ENCODE results near the gene SUSD6. TPM values are rescaled to one million over a fixed set of nuclear protein-coding genes. Genes with fewer than 3 reads are reported as not detected.

The SUSD6 gene
- total RNA-seq, 1 experiment from 2014 or later, result 3.7 TPM

- Mint-ChIP-seq H3K4me3 (no peak overlapping the region), H3K36me3 (ENCODE audit: insufficient read depth in 1 of 3, low read depth in 3 of 3) (no peaks in the 10 kb centered on the region), H3K9me3 (no peaks in the 10 kb centered on the region), H3K27ac (no peak overlapping the region; a peak in 1 of 7 replicates), H3K27me3 (ENCODE audit: low read depth) (no peaks in the 10 kb centered on the region), H3K4me1 (peaks cover 63 to 66% of the 10 kb centered on the region in 2 experiments)
- Histone ChIP-seq H4K20me1 (ENCODE audit: control insufficient read depth, insufficient read depth, insufficient read length) (no peaks in the 10 kb centered on the region), H3K4me2 (ENCODE audit: insufficient read depth, insufficient read length, low read length) (no peak overlapping the region), H2BK5ac (ENCODE audit: insufficient read length, low read length) (no peak overlapping the region), H3K23ac (ENCODE audit: insufficient read length, low read depth, low read length) (no peak overlapping the region), H2BK20ac (ENCODE audit: low read depth, low read length, poor library complexity, severe bottlenecking) (no peak overlapping the region), H3K79me2 (ENCODE audit: insufficient read depth, low read length) (no peaks in the 10 kb centered on the region), H3K14ac (ENCODE audit: insufficient read depth, low read length) (0 out of 2 replicates have a peak overlapping the region, but pooled peaks have one; percentile 26), H2AFZ (ENCODE audit: low read length) (no peak overlapping the region), H3K27me3 (ENCODE audit: insufficient read depth, low read length) (no peaks in the 10 kb centered on the region), H2AK5ac (ENCODE audit: insufficient read length, low read length) (no peak overlapping the region), H3K9ac (ENCODE audit: extremely low read depth, insufficient read length, low read length) (no peak overlapping the region), H4K8ac (replicated peaks; ENCODE audit: insufficient read length, low read depth, low read length) (no peak overlapping the region), H3K56ac (ENCODE audit: insufficient read length, low read depth, low read length) (no peak overlapping the region), H2BK12ac (ENCODE audit: insufficient read length, low read depth, low read length) (no peak overlapping the region), H3K27ac (ENCODE audit: insufficient read length, low read depth, low read length) (no peak overlapping the region), H3K4me1 (ENCODE audit: insufficient read depth, low read length) (peaks cover 6% of the 10 kb centered on the region; the same call in 1 of the 2 replicates), H3K79me1 (ENCODE audit: insufficient read depth, low read depth, low read length, poor library complexity, severe bottlenecking) (no peaks in the 10 kb centered on the region), H4K91ac (ENCODE audit: insufficient read length, low read depth, low read length) (no peak overlapping the region), H3K23me2 (ENCODE audit: insufficient read length, low read depth, low read length, poor library complexity, severe bottlenecking) (no peaks in the 10 kb centered on the region), H2BK15ac (ENCODE audit: low read depth, low read length) (no peak overlapping the region), H2BK120ac (ENCODE audit: low read depth, low read length, poor library complexity, severe bottlenecking) (no peak overlapping the region), H3K4ac (ENCODE audit: low read depth, low read length) (no peak overlapping the region), H3K9me3 (ENCODE audit: control insufficient read depth, low read depth, low read length) (no peaks in the 10 kb centered on the region), H4K5ac (ENCODE audit: insufficient read length, low read depth, low read length) (no peak overlapping the region), H3T11ph (ENCODE audit: low read length) (no peak overlapping the region), H3K18ac (ENCODE audit: insufficient read length, low read depth, low read length) (no peak overlapping the region)
- DNase-seq, result no peak
- no CpG with 5 or more reads among the region's 4 CpGs for WGBS (ENCODE audit: extremely low coverage, insufficient read length, low lambda C conversion rate)
- TF ChIP-seq, protein P1, sequence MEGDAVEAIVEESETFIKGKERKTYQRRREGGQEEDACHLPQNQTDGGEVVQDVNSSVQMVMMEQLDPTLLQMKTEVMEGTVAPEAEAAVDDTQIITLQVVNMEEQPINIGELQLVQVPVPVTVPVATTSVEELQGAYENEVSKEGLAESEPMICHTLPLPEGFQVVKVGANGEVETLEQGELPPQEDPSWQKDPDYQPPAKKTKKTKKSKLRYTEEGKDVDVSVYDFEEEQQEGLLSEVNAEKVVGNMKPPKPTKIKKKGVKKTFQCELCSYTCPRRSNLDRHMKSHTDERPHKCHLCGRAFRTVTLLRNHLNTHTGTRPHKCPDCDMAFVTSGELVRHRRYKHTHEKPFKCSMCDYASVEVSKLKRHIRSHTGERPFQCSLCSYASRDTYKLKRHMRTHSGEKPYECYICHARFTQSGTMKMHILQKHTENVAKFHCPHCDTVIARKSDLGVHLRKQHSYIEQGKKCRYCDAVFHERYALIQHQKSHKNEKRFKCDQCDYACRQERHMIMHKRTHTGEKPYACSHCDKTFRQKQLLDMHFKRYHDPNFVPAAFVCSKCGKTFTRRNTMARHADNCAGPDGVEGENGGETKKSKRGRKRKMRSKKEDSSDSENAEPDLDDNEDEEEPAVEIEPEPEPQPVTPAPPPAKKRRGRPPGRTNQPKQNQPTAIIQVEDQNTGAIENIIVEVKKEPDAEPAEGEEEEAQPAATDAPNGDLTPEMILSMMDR (conservative IDR thresholded peaks at IDR 0.05), result no peak
Measured at GRCh38 chr14:69632164-69632563, 20.8 kb downstream of the SUSD6 start.
